ENCODE data around the gene ZPLD1.

- TF ChIP-seq CTCF (IDR thresholded peaks at IDR 0.05) (no peak), POLR2A (IDR thresholded peaks at IDR 0.05) (no peak)
Measured at GRCh38 chr3:102476198-102476597, 41.4 kb downstream of the ZPLD1 start.

Measured in esophagus squamous epithelium (tissue), 4 donors.